Activated CD4-positive, CD25-positive, alpha-beta regulatory T cell (primary cell): ENCODE data around the gene PPP1R14C.

Experiments used
- DNase-seq, 4 experiments: peaks; one replicate each; lab custom pipeline; 2025; lab: John Stamatoyannopoulos, UW

The PPP1R14C gene

DNA sequence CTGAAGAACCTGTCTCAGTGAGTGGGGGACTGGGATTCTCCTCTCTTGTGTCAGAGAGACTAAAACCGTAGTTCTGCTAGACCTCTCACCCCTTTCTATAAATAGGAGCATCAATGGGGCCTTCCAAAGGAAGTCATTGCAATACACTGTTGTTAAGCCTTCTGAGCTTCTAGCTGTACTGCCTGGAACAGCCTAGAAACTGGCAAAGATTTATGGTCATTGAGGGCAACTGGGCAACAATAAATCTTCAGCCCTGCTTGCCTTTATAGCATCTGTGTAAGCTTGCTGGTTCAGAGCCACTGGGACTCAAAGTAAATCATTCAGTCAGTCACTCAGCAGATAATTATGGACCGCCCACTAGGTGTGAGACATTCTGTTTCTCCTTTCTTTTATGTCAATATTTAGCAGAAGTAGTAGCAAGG is 53.2 kb downstream of the PPP1R14C start:
- DNase-seq = no peak

DNA sequence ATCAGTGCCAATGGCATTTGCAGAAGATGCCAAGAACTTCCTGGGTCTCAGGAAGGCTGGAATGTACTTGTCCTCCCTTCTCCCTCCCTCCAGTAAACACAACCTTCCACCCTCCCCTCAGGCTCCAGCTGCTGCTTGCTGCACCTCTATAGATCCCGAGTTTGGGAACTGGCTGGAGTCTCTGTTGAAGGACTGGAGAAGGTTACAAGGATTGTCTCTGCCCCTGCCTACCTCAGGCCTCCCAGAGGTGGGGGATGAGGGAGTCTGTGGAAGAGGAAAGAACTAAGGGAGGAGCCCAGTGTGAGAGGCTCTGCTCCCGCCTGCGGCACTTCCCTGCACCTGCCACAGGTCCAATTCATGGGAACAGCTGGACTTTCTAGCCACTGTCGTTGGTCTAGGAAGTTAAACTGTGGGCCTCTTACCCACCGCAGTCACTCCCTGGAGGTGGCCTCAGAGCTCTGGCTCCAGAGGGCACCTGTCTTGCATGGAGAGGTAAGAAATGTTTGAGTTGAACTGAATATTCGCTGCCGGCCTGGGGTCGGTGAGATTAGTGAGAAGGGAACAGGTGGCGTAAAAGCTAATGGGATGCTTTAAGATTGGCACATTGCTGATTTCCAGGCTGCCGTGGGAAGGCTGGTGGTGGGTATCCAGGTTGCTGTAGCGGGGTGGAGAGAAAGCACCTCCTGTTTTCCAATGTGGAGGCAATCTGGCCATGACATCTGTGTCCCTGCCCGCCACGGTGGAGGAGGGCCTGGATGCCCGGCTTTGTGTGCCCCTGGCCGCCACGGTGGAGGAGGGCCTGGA is 54.3 kb downstream of the PPP1R14C start:
- no peak for DNase-seq

DNA sequence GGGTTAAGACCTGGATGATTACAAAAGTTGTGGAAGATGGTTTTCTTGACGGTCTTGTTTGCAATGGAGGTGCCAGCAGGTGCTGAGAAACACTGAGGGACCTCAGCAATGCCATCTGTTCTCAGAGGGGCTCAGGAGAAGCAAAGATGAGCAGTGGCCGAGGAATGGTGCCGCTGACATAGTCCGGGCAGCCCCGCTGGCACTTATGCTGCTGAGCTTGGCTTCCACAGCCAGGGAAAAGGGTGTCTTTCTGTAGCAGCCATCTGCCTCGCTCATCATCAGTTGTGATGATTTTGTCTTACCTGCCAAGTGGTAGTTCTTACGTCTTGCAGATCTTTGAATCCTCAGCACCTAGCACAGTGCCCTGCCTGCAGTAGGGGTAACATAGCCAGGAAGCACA is 55.7 kb downstream of the PPP1R14C start:
- DNase-seq = no peak

DNA sequence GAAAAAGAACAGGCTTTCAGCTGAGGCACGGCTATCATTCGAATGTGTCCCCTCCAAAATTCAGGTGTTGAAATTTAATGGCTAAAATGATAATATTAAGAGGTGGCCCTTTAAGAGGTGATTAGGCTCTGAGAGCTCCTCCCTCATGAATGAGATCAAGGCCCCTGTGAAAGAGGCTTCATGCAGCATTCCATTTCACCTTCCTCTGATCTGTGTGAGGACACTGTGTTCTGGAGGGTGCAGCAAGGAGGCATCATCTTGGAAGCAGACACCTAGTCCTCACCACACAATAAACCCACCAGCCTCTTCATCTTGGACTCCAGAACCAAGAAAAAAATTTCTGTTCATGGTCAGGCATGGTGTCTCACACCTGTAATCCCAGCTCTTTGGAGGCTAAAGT is 56.4 kb downstream of the PPP1R14C start:
- no peak for DNase-seq

DNA sequence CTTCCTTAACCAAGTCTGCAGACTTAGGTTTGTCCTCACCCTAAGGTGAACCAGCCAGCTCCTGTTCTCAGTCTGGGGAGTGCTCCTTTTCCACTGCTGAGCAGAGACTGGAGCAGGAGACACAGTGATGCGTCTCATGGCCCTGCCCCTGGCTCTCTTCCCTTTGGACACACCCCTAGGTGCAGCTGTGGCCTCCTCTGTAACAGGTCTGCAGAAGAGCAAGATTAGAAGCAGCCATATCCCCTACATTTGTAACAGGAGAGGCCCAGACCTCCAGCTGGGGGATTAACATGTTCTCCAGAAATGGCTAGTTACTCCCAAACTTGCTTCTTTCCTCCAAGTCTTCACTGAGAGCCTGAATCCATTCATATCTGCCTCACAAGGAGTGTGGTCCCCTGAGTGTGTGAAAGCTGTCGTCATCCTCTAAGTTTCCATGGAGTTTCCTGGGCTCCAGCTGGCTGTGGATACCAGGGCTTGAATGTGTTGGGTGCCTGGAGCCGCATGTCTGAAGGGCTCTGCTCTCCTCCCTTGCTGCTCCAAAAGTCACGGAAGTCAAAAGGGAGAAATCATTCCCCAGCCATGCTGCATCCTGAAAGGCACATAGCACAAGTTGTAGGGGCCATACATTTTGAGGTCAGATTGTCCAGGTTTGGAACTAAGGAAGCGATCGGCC is 57.7 kb downstream of the PPP1R14C start:
- DNase-seq = no peak

DNA sequence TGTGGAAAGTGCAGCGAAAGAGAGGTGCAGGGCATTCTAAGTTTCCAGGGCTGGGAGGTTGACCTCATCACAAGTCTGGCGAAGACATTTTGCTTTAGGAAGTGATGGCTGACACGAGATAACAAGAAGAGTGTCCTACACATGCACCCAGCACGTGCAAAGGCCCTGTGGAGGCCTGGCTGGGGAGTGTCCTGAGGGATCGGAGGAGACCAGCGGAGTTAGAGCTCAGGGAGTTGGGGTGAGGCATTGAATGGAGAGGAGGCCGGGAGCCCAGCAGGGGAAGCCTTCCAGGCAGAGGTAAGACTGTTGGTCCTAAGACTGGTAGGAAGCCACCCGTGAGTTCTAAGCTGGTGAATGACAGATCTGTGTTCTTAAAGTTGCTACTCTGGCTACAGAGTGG is 58.4 kb downstream of the PPP1R14C start:
- no peak for DNase-seq

DNA sequence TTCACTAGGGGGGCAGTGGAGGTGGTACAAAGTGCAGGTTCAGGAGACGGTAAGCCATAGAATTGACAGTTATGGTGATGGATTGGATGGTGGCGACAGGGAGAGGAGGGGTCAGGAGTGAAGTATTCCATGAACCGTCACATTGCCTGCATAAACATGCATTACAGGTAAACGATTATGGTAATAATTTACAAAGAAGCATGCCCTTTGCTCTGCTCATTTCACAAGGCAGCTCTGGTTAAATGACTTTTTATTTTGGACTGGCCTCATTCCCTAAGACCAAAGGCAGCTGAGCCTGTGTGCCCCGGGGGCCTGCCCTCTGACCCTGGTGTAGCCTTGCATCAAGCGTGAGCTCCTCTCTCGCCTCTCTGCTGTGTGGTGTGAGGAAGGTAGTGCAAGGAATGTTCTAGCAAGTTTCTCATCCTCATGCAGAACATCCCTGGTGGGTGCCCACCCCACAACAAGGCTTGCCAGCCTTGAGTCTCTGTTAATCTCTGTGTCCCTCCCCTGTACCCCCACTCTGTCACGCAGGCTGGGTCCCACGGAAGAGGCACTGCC is 59.0 kb downstream of the PPP1R14C start:
- no peak for DNase-seq

DNA sequence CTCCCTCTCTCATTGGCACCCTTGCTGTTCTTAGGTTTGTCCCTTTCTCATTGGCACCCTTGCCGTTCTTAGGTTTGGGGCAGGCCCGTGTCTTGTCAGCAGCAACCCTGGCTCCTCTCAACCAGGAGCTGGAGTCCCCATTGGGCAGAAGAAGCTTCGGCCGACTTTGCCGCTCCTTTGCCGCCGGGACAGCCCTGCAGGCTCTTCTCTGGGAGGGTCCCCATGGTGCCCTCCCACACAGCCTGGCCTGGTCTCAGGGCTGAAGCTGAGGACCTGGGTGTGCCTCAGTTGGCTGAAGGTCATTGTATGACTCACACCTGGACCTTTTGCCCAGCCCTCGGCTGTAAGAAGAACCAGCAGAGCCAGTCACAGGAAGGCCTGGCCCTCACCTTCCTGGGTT is 59.6 kb downstream of the PPP1R14C start:
- DNase-seq = no peak

DNA sequence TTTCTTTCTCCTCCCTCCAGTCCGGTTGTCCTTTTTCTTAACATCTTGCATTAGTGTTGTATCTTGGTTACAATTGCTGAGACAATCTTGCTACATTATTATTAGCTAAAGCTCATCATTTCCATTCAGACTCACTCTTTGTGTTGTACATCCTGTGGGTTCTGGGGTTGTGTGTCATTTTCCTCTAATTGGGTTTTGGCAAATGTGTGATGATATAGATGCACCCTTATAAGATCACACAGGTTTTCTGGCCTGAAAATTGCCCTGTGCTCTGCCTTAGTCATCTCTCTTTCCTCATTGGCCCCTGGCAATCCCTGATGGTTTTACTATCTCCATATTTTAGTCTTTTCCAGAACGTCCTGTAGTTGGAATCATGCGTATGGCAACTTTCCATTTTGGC is 60.1 kb downstream of the PPP1R14C start:
- DNase-seq = no peak

DNA sequence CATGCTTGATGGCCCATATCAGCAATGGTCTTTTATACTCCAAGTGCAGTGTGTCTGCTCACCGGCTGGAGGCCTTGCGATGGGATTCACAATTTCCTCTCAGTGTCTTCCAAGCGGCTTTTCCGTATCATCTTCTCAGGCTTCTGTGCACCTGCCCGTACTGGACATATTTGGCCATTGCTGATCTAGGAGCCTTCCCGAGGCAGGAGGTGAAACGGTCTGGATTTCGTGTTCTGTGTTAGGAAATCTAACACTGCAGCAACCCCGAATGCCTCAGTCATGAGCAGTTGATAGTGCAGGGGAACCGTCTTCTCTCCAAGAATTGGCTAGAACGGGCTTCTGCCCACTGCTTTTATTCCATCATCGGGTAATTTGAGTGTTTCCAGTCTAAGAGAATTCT is 60.5 kb downstream of the PPP1R14C start:
- no peak for DNase-seq

DNA sequence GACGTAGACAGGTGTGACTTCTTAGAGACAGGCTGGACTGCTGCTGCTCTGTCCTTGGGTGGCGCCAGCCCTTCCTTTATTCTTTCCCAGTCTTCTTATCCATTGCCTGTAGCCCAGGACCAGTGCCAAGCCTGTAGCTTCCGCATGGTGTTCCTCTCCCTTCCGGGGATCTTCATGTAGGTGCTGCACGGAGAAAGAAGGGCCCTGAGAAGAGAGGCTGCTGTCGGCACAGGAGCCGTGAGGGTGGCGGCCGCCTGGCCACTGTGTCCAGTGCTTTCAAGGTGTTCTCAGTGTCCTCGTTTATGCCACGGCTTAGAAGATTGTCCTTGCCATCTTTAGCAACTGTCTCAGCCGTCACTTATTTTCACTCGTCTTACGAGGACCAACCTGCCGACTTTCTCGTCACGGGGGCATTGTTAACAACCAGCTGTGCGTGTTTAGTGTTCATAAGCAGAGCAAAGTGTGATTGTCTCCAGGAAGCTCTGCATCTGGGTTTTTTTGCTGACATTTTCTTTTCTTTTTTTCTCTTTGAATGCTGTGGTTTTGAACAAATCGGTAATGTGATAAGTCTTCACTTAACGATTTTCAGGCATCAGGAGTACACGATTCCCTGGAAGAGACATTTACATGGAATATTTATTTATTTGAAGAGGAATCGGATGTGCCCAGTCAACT is 61.2 kb downstream of the PPP1R14C start:
- no peak for DNase-seq

DNA sequence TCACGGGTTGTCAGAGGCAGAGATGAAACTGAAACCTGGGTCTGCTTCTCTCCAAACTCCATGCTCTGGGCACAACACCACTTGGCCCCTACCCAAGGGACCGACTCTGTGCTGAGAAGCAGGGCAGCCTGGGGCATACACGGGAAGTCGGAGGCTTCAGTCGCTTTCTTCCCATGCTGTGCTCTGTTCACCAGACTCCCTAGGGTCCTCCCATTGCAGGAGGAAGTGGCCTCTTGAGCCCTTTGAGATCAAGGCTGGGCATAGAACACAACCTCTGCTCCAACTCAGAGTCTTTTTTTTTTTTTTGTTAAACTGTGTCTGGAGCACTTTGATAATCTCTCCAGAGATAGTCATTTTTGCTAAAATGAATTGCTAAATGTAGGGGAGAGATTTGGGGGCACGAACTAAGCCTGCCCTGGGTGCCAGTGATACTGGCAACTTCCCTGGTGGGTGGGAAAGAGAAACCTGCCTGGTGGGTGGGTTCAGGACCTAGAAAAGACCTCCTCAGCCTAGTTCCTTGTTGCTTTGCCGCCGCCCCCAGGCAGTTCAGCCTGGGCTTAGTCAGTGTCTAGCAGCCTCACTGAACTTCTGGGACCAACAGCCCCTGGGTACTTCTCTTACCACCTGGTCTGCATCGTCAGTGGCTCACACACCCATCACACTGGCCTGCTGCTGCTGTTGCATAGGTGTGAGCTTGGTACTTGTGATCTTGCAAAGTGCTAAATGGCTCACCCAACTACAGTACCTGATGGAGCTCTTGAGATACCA is 62.0 kb downstream of the PPP1R14C start:
- no peak for DNase-seq

DNA sequence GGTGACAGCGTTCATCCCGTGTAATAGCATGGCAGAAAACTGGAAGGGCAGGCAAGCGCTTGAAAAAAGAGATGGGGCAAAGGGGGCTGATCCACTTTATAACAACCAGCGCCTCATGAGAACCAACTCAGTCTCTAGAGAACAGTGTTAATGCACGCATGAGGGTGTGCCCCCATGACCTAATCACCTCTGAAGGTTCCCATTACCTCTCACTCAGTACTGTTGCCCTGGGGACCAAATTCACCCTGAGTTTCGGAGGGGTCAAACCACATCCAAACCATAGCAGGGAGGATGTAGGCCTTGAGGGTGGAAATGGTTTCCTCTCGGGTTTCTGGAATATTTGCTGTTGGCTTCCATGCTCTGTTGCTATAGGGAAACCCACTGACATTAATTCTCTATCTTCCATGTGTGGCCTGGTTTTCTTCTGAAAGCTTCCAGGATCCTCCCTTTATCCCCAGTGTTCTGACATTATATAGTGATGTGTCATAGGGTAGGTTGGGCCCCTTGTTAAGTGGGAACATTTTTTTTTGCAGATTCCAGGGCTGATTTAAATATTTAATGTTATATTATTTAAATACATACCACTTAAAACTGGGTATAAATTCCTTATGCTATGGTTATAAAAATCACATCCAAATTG is 65.2 kb downstream of the PPP1R14C start:
- no peak for DNase-seq

DNA sequence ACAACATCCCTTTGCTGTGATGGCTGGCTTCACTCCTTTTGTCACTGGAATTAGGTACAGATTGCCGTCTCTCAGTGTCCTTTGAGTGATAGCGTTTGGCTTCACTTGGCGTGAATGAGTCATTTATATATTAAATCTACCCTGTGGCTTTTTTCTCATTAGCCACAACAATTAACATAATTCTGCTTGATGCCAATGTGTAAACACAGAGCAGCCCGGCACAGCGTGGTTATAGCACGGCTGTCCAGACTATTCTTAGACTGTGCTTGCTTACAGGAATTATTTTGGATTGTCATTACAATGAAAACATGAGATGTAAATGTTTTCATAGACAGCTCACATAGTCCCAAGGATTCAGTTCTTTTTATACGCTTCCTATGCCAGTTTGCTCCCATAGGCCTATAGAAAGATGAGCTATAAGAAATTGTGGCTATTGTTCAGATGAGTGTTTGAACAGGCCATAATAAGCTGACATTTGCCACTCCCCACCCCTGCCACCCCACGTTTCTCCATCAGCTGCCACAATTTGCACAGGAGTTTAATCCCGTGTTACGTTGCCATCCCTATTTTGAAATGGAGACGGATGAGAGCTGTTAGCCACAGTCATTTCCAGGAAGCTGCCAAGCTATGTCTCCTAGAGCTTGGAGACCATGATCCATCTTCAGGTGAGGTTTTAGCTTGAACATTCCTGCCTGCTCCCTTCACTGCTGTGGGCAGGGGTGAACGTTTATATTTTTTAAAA is 65.9 kb downstream of the PPP1R14C start:
- DNase-seq = no peak

DNA sequence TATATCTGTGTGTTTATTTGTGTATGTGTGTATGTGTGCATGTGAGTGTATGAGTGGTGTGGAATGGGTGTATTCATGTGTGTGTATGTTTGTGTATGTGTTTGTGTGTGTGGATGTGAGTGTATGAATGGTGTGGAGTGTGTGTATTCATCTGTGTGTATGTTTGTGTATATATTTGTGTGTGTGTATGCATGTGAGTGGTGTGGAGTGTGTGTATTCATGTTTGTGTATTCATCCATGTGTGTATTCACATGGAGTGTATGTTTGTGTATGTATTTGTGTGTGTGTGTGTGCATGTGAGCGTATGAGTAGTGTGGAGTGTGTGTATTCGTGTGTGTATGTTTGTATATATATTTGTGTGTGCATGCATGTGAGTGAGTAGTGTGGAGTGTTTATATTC is 66.6 kb downstream of the PPP1R14C start:
- DNase-seq = no peak

DNA sequence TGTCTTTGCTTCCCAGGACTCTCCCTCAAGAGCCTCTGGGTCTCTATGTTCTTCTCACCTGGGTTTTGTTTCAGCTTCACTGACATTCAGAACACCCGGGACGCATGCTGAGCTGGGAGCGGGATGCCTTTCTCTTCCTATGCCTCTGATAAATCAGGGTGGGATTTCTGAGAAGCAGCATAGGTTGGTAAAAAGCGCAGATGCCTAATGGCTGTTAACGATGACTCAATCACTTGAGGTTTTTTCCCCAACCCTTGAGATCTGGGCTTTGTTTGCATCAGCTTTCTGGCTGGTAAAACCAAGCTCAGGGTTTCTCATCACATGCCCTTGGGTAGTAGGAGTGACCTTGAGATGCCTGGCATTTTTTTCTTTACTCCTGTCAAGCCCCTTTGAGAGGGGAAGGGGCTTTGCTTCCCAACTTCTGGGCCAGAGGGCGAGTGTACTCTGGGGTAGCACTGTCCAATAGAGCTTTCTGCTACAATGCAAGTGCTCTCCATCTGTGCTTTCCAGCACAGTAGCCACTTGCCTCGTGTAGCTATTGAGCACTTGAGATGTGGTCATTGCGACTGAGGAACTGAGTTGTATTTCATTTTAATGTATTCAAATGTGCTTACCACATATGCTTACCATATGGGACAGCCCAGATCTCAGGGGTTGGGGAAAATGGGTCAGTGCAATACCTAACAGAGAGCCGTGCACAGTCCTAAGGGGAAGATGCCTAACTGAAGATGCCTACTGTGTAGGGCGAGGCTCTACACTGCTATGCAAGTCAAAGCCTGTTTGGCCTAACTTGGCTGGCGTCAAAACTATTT is 69.1 kb downstream of the PPP1R14C start:
- DNase-seq = no peak

DNA sequence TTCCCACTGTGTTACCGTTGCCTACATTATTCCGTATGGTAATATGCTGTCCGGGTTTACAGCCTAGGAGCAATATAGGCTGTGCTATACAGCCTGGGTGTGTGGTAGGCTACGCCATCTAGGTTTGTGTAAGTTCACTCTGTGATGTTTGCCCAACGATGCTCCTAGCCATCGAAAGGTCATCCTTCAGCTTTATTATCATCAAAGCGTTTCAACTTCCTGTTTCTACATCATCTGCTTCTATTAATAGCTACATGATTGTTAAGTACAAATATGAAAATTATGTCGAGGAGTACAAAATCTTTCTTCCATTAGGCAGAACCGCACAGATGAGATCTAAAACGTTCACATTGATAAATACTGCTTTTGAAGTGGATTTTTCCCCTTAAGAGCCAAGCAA is 69.9 kb downstream of the PPP1R14C start:
- no peak for DNase-seq

DNA sequence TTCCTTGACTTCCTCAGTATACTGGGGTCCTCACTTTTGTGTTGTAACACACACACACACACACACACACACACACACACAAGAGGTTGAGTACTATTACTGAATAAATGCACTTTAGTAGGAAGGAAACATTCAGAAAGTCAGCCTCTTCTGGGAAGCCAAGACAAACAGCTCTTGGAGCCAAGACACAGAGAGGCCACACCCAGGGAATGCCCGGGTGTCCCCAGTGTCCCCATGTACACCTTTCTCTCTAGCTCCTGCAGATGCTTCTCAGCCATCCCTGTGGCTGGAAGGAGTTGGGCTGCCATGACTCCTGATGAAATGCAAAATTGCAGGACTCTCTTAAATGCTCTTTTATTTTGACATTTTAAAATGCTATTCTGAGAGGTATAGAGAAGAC is 70.5 kb downstream of the PPP1R14C start:
- no peak for DNase-seq

DNA sequence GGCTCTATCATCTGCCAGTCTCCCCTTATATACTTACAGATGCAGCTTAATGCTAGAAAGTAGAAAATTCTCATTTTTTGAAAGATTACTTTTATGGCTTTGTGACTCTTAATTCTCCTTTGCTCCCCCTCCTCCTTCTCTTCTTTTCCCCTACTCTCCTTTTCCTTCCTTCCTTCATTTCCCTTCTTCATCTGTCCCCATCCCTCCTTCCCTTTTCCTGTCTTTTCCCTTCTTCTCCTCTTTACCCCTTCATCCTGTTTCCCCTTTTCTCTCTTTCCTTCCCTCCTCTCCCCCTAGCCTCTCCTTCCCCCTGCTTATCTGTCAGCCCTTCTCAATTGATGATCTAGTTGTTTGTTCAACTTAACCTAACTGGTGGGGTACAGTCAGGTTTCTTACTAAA is 71.5 kb downstream of the PPP1R14C start:
- no peak for DNase-seq
